ENCODE measurements around the gene TULP4. TPM values are rescaled to one million over a fixed set of nuclear protein-coding genes. Genes with fewer than 3 reads are reported as not detected.
"Not testable (repeated sequence)": the region's sequence is repeated elsewhere in the genome, so short reads cannot be mapped to it uniquely, and the experiment has no call there.

Gene TULP4
- total RNA-seq, 4 donors from 2014 or later: 77.4 to 364 (median 129) TPM

DNA sequence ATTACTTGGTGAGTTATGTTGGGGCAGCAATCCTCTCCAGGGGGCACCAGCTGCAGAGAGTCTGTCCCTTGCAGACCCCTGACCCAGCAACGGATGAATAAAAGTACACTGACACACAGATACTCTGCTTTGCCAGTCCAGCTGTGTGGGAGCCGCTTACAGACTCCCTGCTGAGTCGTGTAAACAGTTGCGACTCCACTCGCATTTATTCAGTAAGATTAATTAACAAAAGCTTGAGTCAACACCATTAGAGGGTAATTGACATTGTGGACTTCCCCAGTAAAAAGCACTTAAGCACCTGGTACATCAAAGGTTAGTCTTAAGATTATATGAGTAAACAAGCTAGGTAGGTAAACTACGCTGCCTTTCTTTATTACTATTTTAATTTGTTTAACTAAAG lies 155.7 kb downstream of the TULP4 start:
- TF ChIP-seq, protein P1, sequence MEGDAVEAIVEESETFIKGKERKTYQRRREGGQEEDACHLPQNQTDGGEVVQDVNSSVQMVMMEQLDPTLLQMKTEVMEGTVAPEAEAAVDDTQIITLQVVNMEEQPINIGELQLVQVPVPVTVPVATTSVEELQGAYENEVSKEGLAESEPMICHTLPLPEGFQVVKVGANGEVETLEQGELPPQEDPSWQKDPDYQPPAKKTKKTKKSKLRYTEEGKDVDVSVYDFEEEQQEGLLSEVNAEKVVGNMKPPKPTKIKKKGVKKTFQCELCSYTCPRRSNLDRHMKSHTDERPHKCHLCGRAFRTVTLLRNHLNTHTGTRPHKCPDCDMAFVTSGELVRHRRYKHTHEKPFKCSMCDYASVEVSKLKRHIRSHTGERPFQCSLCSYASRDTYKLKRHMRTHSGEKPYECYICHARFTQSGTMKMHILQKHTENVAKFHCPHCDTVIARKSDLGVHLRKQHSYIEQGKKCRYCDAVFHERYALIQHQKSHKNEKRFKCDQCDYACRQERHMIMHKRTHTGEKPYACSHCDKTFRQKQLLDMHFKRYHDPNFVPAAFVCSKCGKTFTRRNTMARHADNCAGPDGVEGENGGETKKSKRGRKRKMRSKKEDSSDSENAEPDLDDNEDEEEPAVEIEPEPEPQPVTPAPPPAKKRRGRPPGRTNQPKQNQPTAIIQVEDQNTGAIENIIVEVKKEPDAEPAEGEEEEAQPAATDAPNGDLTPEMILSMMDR (IDR thresholded peaks at IDR 0.05): no peak
- TF ChIP-seq POLR2A (IDR thresholded peaks at IDR 0.05): no peak
- Histone ChIP-seq H3K27ac (no peak overlapping the region), H3K4me3 (no peak overlapping the region), H3K4me1 (no peaks in the 10 kb centered on the region), H3K36me3 (no peaks in the 10 kb centered on the region), H3K27me3 (no peaks in the 10 kb centered on the region), H3K9me3 (no peaks in the 10 kb centered on the region)
- intact Hi-C loops (cut with DNase I; ENCODE audit: low total_unique reads): no loop called here
- DNase-seq: no peak

- H3K4me3 ChIP-seq: no peak overlapping the region
- H3K36me3 ChIP-seq: no peaks in the 10 kb centered on the region
- no peak for DNase-seq
- H3K9me3 ChIP-seq: no peaks in the 10 kb centered on the region
- no peaks in the 10 kb centered on the region for H3K4me1 ChIP-seq
- intact Hi-C loops (cut with DNase I; ENCODE audit: low total_unique reads): no loop called here
- TF ChIP-seq POLR2A (IDR thresholded peaks at IDR 0.05): no peak
- TF ChIP-seq, protein P1 (IDR thresholded peaks at IDR 0.05): no peak
- no peak overlapping the region for H3K27ac ChIP-seq
- no peaks in the 10 kb centered on the region for H3K27me3 ChIP-seq
These were observed 156.4 kb downstream of the TULP4 start for GRCh38 chr6:158468666-158469065.

GRCh38 chr6:158470023-158470422 lies 157.8 kb downstream of the TULP4 start:
- H3K27me3 ChIP-seq; H3K9me3 ChIP-seq; H3K4me1 ChIP-seq; H3K27ac ChIP-seq; intact Hi-C loops (cut with DNase I; ENCODE audit: low total_unique reads); DNase-seq; H3K36me3 ChIP-seq; H3K4me3 ChIP-seq: not testable (repeated sequence)

- no peaks in the 10 kb centered on the region for H3K4me1 ChIP-seq
- H3K36me3 ChIP-seq: no peaks in the 10 kb centered on the region
- no peak overlapping the region for H3K4me3 ChIP-seq
- DNase-seq: no peak
- no peak overlapping the region for H3K27ac ChIP-seq
- TF ChIP-seq, protein P1 (IDR thresholded peaks at IDR 0.05): no peak
- TF ChIP-seq POLR2A (IDR thresholded peaks at IDR 0.05): no peak
- H3K27me3 ChIP-seq: no peaks in the 10 kb centered on the region
- intact Hi-C loops (cut with DNase I; ENCODE audit: low total_unique reads): no loop called here
- H3K9me3 ChIP-seq: no peaks in the 10 kb centered on the region
These were observed 159.1 kb downstream of the TULP4 start for GRCh38 chr6:158471339-158471738.

GRCh38 chr6:158472447-158472846 lies 160.2 kb downstream of the TULP4 start:
- intact Hi-C loops (cut with DNase I; ENCODE audit: low total_unique reads): no loop called here
- Histone ChIP-seq H3K36me3 (no peaks in the 10 kb centered on the region), H3K4me1 (no peaks in the 10 kb centered on the region), H3K4me3 (no peak overlapping the region), H3K27ac (no peak overlapping the region), H3K27me3 (no peaks in the 10 kb centered on the region), H3K9me3 (no peaks in the 10 kb centered on the region)
- TF ChIP-seq, protein P1 (IDR thresholded peaks at IDR 0.05): no peak
- no peak for DNase-seq

DNA sequence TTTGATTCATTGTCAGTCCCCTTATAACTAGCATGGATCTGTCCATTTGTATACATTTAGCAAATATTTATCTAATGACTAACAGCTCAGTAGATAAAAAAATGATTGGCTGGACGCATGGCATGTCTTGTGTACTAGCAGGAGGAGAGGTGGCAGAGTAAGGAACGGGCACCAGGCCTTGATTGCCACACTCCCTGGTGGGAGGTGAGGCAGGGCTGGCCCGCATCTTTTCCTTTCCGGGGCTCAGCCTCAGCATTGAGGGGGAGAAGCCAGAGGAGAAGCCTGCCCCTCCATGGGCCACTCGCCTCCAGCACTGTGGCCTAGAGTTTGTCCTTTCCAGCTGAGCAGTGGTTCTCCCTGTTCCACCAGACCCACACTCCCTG lies 162.7 kb downstream of the TULP4 start:
- peak overlapping the region; percentile 54 to 67 for H3K27ac ChIP-seq
- no peaks in the 10 kb centered on the region for H3K36me3 ChIP-seq
- intact Hi-C loops (cut with DNase I; ENCODE audit: low total_unique reads): no loop called here
- TF ChIP-seq, protein P1 (IDR thresholded peaks at IDR 0.05): no peak
- no peak for TF ChIP-seq POLR2A (IDR thresholded peaks at IDR 0.05)
- H3K27me3 ChIP-seq: no peaks in the 10 kb centered on the region
- DNase-seq: no peak
- H3K4me1 ChIP-seq: no peaks in the 10 kb centered on the region
- H3K4me3 ChIP-seq: no peak overlapping the region
- no peaks in the 10 kb centered on the region for H3K9me3 ChIP-seq

All from uterus (tissue), 4 donors.